HG02759 (cell line): Measurements from ENCODE around the gene CALHM2.

Experiments
- ATAC-seq: cut with Tn5 transposase; IDR thresholded peaks from one replicate; pipeline ENCODE4 v1.9.1; 2021; ENCODE audit warnings: mild to moderate bottlenecking, moderate library complexity; ENCODE audit not compliant: unreplicated experiment

CALHM2 gene

DNA sequence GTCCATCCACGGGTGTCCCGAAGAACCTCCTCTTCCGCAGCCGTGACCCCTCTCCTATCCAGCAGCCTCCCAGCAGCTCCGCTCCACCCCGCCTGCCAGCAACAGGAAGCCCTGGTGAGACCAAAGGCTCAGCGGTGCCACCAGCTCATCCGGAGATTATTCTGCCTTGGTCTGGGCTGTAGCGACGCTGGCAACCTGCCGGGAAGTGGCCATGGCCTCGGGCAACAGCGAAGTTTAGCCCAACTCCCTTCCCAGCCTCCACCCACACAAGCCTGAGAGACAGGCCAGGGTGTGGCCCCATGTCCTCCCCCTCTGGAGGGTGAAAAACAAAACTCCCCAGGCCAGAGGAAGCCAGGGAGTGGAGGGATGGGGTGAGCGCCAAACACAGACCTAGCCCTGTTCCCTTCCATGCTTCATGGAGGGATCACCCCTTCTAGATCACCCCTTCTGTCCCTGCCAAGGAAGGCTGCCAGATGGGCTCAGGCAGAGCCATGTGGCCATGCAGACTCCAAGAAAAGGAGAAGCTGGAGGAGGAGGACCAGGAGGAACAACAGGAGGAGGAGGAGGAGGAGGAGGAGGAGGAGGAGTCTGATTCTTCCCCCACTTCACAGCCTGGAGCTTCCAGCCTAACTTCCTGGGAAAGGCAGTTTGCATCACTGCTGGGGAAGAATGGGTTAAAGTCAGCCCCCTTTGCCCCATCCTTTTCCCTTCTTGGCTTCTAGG is 918 bp downstream of the CALHM2 start:
- no peak for ATAC-seq

- no peak for ATAC-seq
These were observed 1.9 kb downstream of the CALHM2 start for GRCh38 chr10:103450201-103450695.

DNA sequence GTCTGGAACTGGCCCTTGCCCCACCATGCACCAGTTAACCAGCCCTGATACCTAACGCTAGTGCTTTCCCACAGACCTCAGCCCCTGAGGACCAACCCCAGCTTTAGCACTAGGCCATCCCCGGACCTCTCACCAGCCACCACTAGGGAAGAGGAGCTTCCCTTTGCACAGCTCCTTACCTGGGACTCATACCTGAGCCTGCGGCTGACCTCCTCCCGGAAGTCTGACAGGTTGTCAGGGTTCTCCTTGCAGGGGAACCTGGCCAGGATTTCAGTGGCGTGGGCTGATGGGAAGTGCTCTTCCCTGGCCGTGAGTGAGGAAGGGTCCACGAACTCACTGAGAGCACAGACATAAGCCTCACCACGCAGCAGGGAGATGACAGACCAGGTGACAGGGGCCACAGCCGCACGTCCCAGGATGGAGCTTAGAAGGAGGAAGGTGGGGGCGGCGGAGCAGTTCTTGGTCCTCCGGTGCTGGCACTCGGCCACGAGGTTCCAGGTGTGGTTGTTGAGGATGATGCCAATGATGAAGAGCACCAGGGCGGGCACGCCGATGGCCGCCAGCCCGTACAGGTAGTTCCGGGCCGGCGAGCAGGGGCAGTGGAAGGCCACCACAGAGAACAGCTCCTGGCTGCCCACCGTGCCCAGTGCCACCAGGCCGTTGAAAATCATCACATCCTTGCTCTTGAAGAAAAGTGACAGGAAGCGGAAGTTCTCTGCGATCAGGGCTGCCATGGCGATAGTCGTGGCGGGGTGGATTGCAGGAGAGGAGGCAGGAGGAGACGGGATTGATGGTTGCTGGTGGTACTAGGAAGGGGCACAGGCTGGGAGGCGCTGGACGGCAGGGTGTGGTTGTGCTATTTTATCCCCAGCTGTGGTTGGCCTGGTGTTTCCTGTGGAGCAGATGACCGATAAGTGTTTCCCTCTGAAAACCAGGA is 2.7 kb downstream of the CALHM2 start:
- no peak for ATAC-seq

DNA sequence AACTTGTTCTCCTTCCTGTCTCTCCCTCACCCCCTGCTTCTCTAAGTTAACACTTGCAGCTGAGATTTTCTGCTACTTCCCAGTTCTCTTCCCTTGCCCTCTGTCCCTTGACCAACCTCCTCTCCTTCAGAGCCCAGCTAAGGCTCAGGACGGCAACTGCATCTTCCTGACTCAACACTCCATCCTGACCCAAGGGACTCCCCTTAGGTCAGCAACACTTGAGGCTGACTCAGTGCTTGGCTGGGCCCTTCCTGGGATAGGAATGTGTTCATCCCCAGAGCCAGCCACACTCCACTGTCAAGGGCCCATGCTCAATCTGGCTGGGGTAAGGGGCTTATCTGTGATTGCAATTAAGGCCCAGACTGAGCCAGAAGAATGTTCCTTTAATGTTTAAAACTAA is 3.4 kb downstream of the CALHM2 start:
- no peak for ATAC-seq

DNA sequence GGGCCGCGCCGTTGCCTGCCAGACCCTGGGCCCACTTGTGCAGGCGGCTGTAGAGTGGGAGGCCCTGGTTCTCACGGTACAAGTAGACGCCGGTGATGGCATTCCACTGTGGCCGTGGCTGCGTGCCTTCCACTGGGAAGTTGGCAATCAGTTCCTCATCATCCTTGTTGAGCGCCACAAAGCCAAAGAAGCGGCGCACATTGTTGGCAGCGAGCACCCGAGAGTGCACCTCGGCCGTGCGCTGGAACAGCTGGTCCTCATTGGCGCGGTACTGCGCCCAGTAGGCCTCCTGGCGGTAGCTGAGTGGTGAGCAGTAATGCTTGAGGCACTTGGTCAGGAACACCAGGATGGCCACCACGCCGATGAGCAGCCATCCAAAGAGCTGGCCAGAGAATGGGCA is 5.0 kb downstream of the CALHM2 start:
- ATAC-seq, result no peak

DNA sequence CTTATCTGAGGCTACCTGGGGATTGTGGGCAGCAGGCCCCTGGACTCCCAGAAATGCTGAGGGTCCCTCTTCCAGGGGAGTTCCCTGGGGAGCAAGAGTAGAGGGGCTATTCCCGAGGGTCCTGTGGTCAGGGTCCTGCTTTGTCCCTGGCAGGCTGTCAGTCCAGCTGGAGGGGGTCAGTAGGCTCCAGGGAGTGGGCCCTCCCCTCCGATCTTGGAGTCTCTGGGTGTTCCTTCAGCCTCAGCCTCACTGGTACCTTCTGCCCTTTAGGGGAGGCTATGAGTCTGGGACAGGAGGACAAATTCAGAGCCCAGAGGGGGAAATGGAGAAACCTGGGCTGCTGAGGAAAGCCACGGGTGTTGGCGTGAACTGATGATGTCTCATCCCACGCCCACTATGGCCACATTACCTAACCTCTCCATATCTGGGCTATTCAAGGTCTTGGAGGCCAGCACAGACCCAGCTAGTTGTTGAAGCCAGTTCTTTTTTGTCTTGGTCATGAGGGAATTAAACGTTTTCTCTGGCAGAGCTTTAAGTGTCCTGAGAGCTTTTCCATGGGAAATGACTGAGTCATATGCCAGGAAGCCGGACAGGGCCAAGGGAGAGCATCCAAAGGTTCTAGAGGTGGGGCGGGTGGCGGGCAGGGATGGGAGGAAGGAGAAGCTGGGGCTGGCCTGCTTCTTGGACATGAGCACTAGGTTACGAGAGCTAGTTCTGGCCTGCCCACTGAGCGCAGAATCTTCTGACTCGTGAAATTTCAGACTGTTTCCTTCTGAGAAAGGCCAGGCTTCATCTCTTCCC is 6.2 kb downstream of the CALHM2 start:
- no peak for ATAC-seq

GRCh38 chr10:103445366-103445765 is 6.8 kb downstream of the CALHM2 start:
- no peak for ATAC-seq

DNA sequence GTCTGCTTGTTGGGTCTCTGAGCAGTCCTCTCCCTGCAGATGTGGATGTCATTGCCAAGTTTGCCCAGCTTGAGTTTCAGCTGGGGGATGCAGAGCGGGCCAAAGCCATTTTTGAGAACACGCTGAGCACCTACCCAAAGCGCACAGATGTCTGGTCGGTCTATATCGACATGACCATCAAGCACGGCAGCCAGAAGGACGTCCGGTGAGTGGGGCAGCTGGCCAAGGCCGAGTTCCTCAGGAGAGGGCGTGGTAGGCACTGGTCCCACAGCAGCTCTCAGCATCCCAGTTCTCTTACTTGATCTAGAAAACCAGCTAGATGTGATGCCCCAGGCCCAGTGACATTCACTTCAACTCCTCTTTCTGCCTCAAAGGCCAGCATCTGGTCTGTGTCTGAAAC is 7.7 kb downstream of the CALHM2 start:
- no peak for ATAC-seq

DNA sequence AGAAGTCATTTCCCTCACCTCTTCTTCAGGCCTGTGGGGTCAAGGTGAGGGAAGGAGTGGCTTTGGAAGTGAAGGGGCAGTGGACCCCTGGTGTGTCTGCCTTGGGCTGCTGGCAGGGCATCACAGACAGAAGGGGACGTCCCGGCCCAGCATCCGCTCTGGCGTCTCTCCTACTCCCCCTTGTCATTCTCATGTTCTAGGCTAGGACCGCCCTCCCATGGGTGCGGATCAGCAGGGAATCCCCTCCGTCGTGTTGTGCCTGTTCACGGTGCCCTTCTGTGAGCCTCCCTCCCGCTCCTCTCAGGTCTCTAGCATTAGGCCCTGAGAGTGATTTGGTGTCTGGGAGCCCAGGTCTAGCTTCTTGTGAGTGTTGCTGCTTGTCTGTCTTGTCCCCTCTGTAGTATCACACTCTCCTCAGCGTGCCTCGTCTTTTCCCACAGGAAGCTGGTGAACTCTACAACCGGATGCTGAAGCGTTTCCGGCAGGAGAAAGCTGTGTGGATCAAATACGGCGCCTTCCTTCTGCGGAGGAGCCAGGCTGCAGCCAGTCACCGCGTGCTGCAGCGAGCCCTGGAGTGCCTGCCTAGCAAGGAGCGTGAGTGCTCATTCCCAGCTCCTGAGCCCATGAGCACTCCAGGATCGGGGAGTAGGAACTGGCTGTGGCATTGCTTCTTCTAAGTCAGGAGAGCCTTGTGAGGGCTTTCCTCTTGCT is 8.5 kb downstream of the CALHM2 start:
- no peak for ATAC-seq

- no peak for ATAC-seq
These were observed 10.1 kb downstream of the CALHM2 start for GRCh38 chr10:103442031-103442461.

- ATAC-seq, result no peak
These were observed 10.6 kb downstream of the CALHM2 start for GRCh38 chr10:103441611-103442010.

DNA sequence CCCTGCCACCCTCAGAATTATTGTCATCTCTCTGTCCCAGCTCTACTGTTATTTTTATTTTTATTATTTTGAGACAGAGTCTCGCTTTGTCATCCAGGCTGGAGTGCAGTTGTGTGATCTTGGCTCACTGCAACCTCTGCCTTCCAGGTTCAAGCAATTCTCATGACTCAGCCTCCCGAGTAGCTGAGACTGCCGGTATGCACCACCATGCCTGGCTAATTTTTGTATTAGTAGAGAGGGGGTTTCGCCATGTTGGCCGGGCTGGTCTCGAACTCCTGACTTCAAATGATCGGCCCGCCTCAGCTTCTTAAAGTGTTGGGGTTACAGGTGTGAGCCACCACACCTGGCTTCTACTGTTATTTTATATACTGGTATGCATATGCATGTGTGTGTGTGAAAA is 11.0 kb downstream of the CALHM2 start:
- ATAC-seq, result no peak

DNA sequence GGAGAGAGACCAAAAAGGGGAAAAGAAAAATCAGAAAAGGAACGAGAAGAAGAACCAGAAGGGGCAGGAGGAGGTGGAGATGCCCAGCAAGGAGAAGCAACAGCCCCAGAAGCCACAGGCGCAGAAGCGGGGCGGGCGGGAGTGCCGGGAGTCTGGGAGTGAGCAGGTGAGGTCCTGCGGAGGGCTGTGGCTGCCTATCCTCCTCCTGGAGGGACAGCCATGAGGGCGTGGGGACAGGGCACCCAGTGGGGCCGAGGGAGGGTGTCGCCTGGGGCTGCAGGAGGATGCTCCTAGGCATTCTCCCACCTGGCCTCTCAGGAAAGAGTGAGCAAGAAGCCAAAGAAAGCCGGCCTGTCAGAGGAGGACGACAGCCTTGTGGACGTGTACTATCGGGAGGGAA is 11.8 kb downstream of the CALHM2 start:
- no peak for ATAC-seq

- no peak for ATAC-seq
These were observed 12.4 kb downstream of the CALHM2 start for GRCh38 chr10:103439776-103440175.

DNA sequence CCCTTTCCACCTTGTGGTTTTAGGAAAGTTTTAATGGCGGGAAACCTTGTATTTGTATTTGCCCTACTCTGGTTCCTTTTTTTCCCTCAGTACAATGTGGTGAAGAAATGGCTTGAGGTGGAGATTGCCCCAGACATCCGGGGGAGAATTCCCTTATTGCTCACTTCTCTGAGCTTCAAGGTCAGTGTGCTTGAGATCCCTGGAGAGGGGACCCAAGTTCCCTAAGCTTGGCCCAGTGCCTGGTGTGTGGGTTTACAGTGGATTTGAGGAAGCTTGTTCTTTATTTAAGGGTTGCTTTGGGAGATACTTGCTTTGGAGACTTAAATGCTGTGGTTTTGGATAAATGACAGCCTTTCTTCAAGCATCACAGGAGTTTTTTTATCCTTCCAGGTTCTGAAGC is 18.3 kb downstream of the CALHM2 start:
- no peak for ATAC-seq

DNA sequence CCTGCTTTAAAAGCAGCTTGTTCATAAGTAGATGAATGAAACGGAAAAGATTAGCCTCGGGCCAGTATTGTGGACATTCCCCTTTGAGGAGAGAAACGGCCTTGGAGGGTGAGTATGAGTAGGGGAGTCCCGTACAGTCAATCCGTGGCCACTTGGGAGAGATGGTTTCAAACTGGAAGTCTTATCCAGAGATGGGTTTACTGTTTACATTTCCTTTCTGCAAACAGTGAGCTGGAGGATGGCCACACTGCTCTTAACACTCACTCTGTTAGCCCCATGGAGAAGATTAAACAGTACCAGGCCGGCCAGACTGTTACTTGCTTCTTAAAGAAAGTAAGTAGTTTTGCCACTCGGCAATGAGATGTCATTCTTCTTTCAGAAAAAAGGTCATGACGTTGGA is 20.3 kb downstream of the CALHM2 start:
- ATAC-seq, result no peak

GRCh38 chr10:103429647-103430046 is 22.5 kb downstream of the CALHM2 start:
- no peak for ATAC-seq

DNA sequence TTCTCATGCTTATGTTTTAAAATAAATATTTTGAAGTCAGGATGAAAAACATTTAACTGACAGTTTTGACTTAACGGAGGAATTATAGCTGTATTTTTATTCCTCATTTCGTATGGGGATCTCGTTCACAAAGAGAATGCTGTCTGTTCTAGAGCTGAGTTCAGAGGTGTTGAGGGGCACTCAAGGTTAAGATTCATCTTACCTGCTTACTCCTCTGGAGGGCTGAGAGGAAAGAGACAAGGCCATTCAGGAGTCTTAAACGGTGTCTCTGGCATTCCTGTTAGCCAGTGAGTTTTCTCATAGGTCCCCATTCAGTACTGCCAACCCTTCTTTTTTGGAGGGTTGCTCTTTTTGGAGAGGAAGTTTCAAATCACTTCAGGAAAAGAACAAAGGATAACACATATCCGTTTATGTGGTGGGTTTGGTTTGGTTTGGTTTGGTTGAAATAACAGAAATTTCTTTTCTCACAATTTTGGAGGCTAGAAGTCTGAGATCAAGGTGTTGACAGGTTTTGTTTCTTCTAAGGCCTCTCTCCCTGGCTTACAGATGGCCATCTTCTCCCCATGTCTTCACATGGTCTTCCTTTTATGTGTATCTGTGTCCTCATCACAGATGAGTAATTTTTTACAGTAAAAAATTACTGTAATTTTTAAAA is 23.1 kb downstream of the CALHM2 start:
- no peak for ATAC-seq

DNA sequence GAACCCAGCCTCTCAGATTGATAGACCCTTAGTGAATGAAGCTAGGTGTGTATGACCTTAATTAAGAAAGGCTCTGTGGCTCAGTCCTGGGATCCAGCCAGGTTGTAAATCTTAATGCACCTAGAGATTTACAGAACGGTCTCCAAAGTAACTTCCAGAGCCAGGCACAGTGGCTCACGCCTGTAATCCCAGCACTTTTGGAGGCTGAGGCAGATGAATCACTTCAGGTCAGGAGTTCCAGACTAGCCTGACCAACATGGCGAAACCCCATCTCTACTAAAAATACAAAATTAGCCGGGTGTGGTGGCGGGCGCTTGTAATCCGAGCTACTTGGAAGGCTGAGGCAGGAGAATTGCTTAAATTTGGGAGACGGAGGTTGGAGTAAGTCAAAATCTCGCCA is 24.3 kb downstream of the CALHM2 start:
- no peak for ATAC-seq

DNA sequence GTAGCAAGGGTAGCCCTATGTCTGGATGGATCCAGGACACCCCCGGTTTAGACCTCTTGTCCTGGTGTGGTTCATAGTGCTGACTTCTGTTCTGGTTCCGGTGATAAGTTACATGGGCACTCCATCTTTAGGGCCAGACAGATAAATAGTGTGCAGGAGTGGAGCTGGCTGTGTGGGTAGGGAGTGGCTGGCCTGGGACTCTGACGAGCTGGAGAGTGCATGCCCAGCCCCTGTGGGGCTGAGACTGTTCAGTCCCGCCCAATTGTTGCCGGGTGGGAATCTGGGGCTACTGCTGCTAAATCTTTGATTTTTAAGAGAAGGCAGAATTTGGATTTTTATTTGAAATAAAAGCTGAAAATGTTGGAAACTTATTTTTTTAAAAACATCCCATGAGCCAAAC is 28.4 kb downstream of the CALHM2 start:
- no peak for ATAC-seq
